GM23338 (cell line): ENCODE results near the gene SREBF2. TPM values are rescaled to one million over a fixed set of nuclear protein-coding genes. Genes with fewer than 3 reads are reported as not detected.

Experiments used
- ATAC-seq: fragments of 200-7000 bp; cut with Tn5 transposase; 3 replicates; pipeline ENCODE4 v1.9.1; 2020
- DNase-seq: peaks from one replicate; pipeline ENCODE4 v3.0.0-alpha.2; 2015; ENCODE audit warnings: low spot score
- H2AFZ ChIP-seq: fragments of 200-600 bp; sonication (generic); 2 replicates; pipeline ENCODE4 v1.8.0; 2016; ENCODE audit warnings: antibody characterized with exemption, mild to moderate bottlenecking, moderate library complexity
- H3F3A ChIP-seq: fragments of 200-600 bp; sonication (generic); replicated peaks from 2 replicates; pipeline ENCODE4 v1.8.0; 2017; ENCODE audit warnings: antibody characterized with exemption, mixed run types, low read depth
- H3K27ac ChIP-seq: fragments of 200-600 bp; sonication (generic); 2 replicates; pipeline ENCODE4 v1.6.1; 2016; ENCODE audit warnings: low read depth
- H3K27me3 ChIP-seq: fragments of 200-600 bp; sonication (generic); 2 replicates; pipeline ENCODE4 v1.8.0; 2016; ENCODE audit warnings: mild to moderate bottlenecking, mixed run types, moderate library complexity; ENCODE audit not compliant: insufficient read depth
- H3K36me3 ChIP-seq: fragments of 200-600 bp; sonication (generic); 2 replicates; pipeline ENCODE4 v1.8.0; 2016; ENCODE audit warnings: mild to moderate bottlenecking; ENCODE audit not compliant: insufficient read depth
- H3K4me1 ChIP-seq: fragments of 200-600 bp; sonication (generic); 2 replicates; pipeline ENCODE4 v1.8.0; 2016; ENCODE audit warnings: mild to moderate bottlenecking, moderate library complexity; ENCODE audit not compliant: insufficient read depth
- H3K4me2 ChIP-seq: fragments of 200-600 bp; sonication (generic); 2 replicates; pipeline ENCODE4 v1.7.1; 2017; ENCODE audit warnings: mixed run types
- H3K4me3 ChIP-seq: fragments of 200-600 bp; sonication (generic); 2 replicates; pipeline ENCODE4 v1.6.1; 2016; ENCODE audit warnings: mixed run types
- H3K79me2 ChIP-seq: fragments of 200-600 bp; sonication (generic); replicated peaks from 2 replicates; pipeline ENCODE4 v1.8.0; 2017; ENCODE audit warnings: mild to moderate bottlenecking; ENCODE audit not compliant: insufficient read depth
- H3K9me2 ChIP-seq: fragments of 200-600 bp; sonication (generic); 2 replicates; pipeline ENCODE4 v1.8.0; 2017; ENCODE audit not compliant: insufficient read depth
- H4K20me1 ChIP-seq: fragments of 200-600 bp; sonication (generic); replicated peaks from 2 replicates; pipeline ENCODE4 v1.8.0; 2017; ENCODE audit warnings: mild to moderate bottlenecking; ENCODE audit not compliant: insufficient read depth
- H3K27ac Mint-ChIP-seq: 2 replicates; pipeline ENCODE4 v1.8.0; 2020; ENCODE audit warnings: inconsistent platforms, mild to moderate bottlenecking, moderate library complexity, mixed read lengths
- H3K27me3 Mint-ChIP-seq: 3 replicates; pipeline ENCODE4 v1.8.0; 2022; ENCODE audit warnings: low read depth, mild to moderate bottlenecking, moderate library complexity, mixed read lengths, inconsistent platforms; ENCODE audit not compliant: insufficient read depth, poor library complexity
- H3K36me3 Mint-ChIP-seq: 3 replicates; pipeline ENCODE4 v1.8.0; 2021; ENCODE audit warnings: low read depth, mild to moderate bottlenecking, inconsistent platforms, moderate library complexity, mixed read lengths
- H3K4me1 Mint-ChIP-seq: 3 replicates; pipeline ENCODE4 v1.8.0; 2020; ENCODE audit warnings: mild to moderate bottlenecking, inconsistent platforms, mixed read lengths
- H3K4me3 Mint-ChIP-seq: 3 replicates; pipeline ENCODE4 v1.8.0; 2021; ENCODE audit warnings: moderate library complexity, mild to moderate bottlenecking, inconsistent platforms, mixed read lengths
- H3K9me3 Mint-ChIP-seq: 3 replicates; pipeline ENCODE4 v1.8.0; 2020; ENCODE audit warnings: moderate library complexity, mild to moderate bottlenecking, inconsistent platforms, mixed read lengths
- CREB1 ChIP-seq: fragments of 250-450 bp; sonication (Bioruptor Pico); IDR thresholded peaks from 2 replicates; pipeline ENCODE4 v1.5.0; 2020; ENCODE audit warnings: low read depth, mild to moderate bottlenecking, moderate library complexity
- CTCF ChIP-seq, 2 experiments: fragments of 200-600 bp in 1 of 2; sonication (generic) in 1 of 2; conservative IDR thresholded peaks; 2 replicates each; pipeline versions ENCODE4 v1.5.1 to v1.6.1; 2016 to 2017; ENCODE audit warnings: antibody characterized with exemption in 2 of 2, low read depth in 2 of 2, mild to moderate bottlenecking in 2 of 2, moderate library complexity in 1 of 2
- ETS1 ChIP-seq: IDR thresholded peaks from 2 replicates; pipeline ENCODE4 v1.6.1; 2016; ENCODE audit warnings: antibody characterized with exemption
- EZH2 ChIP-seq: fragments of 200-600 bp; sonication (generic); IDR thresholded peaks from one replicate; pipeline ENCODE4 v1.8.0; 2017; ENCODE audit warnings: antibody characterized with exemption, mild to moderate bottlenecking, low read depth; ENCODE audit not compliant: unreplicated experiment
- EZH2phosphoT487 ChIP-seq: fragments of 200-600 bp; sonication (generic); IDR thresholded peaks from one replicate; pipeline ENCODE4 v1.8.1; 2018; ENCODE audit warnings: antibody characterized with exemption; ENCODE audit not compliant: unreplicated experiment
- JUNB ChIP-seq: IDR thresholded peaks from one replicate; pipeline ENCODE4 v1.6.1; 2016; ENCODE audit warnings: antibody characterized with exemption; ENCODE audit not compliant: unreplicated experiment
- NANOG ChIP-seq: IDR thresholded peaks from 2 replicates; pipeline ENCODE4 v1.6.1; 2016; ENCODE audit warnings: antibody characterized with exemption, borderline replicate concordance
- POLR2AphosphoS5 ChIP-seq: IDR thresholded peaks from 2 replicates; pipeline ENCODE4 v1.6.1; 2016; ENCODE audit warnings: antibody characterized with exemption, low read depth
- REST ChIP-seq: IDR thresholded peaks from one replicate; pipeline ENCODE4 v1.6.1; 2018; ENCODE audit warnings: antibody characterized with exemption; ENCODE audit not compliant: unreplicated experiment
- STAT1 ChIP-seq: IDR thresholded peaks from one replicate; pipeline ENCODE4 v1.6.1; 2016; ENCODE audit warnings: antibody characterized with exemption; ENCODE audit not compliant: unreplicated experiment
- ZNF114 ChIP-seq: fragments of 250-450 bp; sonication (Bioruptor Pico); IDR thresholded peaks from 2 replicates; pipeline ENCODE4 v1.5.0; 2020; ENCODE audit warnings: mild to moderate bottlenecking, moderate library complexity
- ZNF331 ChIP-seq: fragments of 250-450 bp; sonication (Bioruptor Pico); IDR thresholded peaks from 2 replicates; pipeline ENCODE4 v1.5.0; 2020; ENCODE audit warnings: low read depth, mild to moderate bottlenecking, moderate library complexity
- ZNF462 ChIP-seq: fragments of 250-450 bp; sonication (Bioruptor Pico); IDR thresholded peaks from 2 replicates; pipeline ENCODE4 v1.5.0; 2020; ENCODE audit warnings: mild to moderate bottlenecking, moderate library complexity
- polyA plus RNA-seq: library from polyadenylated mRNA; unstranded; fragments of >200 nt; fragmentation: Nextera tagmentation; extraction: Ambion mirVana; gene quantifications from 2 replicates; pipeline ENCODE4 v1.2.1, GENCODE V29; 2016
- total RNA-seq: library from RNA; depleted of rRNA; stranded (reverse); fragments of >200 nt; shearing (Covaris generic); gene quantifications from 2 replicates; pipeline ENCODE4 v1.2.3, GENCODE V29; 2014

The SREBF2 gene
- total and polyA plus RNA-seq, 2 experiments from 2014 or later = 48.7 to 163 TPM

GRCh38 chr22:41905411-41906202 lies 72.7 kb downstream of the SREBF2 start:
- H3K27ac Mint-ChIP-seq = no peak overlapping the region

More at GRCh38 chr22:41905411-41906202, 72.7 kb downstream of the SREBF2 start:
- no peaks in the 10 kb centered on the region for H3K9me3 Mint-ChIP-seq
- H4K20me1 ChIP-seq = peaks cover 8% of the 10 kb centered on the region
- H3K36me3 Mint-ChIP-seq = peaks cover 33% of the 10 kb centered on the region
- TF ChIP-seq ZNF462 (CRISPR knock-in tag) (no peak), ZNF114 (CRISPR knock-in tag) (no peak), POLR2AphosphoS5 (no peak), JUNB (no peak), EZH2phosphoT487 (no peak), CREB1 (CRISPR knock-in tag) (no peak), ZNF331 (CRISPR knock-in tag) (no peak), EZH2 (no peak), ETS1 (no peak), REST (no peak), STAT1 (no peak), CTCF (conservative IDR thresholded peaks at IDR 0.05; ENCODE audit: low read depth in 2 of 2) (no peak; a peak in 1 of 4 replicates), NANOG (no peak)
- H3K4me1 ChIP-seq = peaks cover 8% of the 10 kb centered on the region; the same call in 1 of the 2 replicates
- ATAC-seq (no peak), DNase-seq (no peak)
- H3K79me2 ChIP-seq = no peaks in the 10 kb centered on the region
- no peak overlapping the region for H3K4me3 Mint-ChIP-seq
- no peak overlapping the region for H2AFZ ChIP-seq
- H3F3A ChIP-seq = peaks cover 20% of the 10 kb centered on the region
- H3K9me2 ChIP-seq = no peaks in the 10 kb centered on the region
- H3K27me3 ChIP-seq = peaks cover 24% of the 10 kb centered on the region
- H3K4me3 ChIP-seq = no peak overlapping the region
- peaks cover 8% of the 10 kb centered on the region; the same call in 1 of the 3 replicates for H3K4me1 Mint-ChIP-seq
- H3K4me2 ChIP-seq = no peak overlapping the region
- H3K27ac ChIP-seq = no peak overlapping the region
- peaks cover 30% of the 10 kb centered on the region for H3K27me3 Mint-ChIP-seq
- peaks cover 3% of the 10 kb centered on the region; the same call in 1 of the 2 replicates for H3K36me3 ChIP-seq
